GM12878 (cell line): Measurements from ENCODE around the gene PDXP. TPM values are rescaled to one million over a fixed set of nuclear protein-coding genes. Genes with fewer than 3 reads are reported as not detected.

Source experiments
- ATAC-seq: fragments of 200-7000 bp; cut with Tn5 transposase; 3 replicates; pipeline ENCODE4 v1.9.1; 2020; ENCODE audit warnings: mild to moderate bottlenecking, moderate library complexity
- BruUV-seq: library from RNA; stranded (reverse); fragments of 400-500 nt; replicated peaks from 2 replicates; lab custom pipeline; 2021; lab: Mats Ljungman, UMichigan
- CTCF ChIA-PET: fragments of 300-600 bp; sonication (Branson Sonifier 250); formaldehyde crosslinking; extraction: SDS; loops from one replicate; lab custom pipeline; 2021; ENCODE audit warnings: inconsistent platforms; lab: Yijun Ruan, JAX
- POLR2A ChIA-PET: fragments of 350-600 bp; formaldehyde crosslinking; extraction: SDS; loops from one replicate; lab custom pipeline; 2021; ENCODE audit warnings: inconsistent platforms; lab: Charles Lee
- RAD21 ChIA-PET: fragments of 300-600 bp; sonication (Branson Sonifier 250); formaldehyde crosslinking; loops from one replicate; lab custom pipeline; 2023; ENCODE audit warnings: antibody characterized with exemption; ENCODE audit not compliant: unreplicated experiment; lab: Charles Lee
- SMC1A ChIA-PET: fragments of 300-600 bp; sonication (Branson Sonifier 250); formaldehyde crosslinking; loops from one replicate; lab custom pipeline; 2023; ENCODE audit not compliant: unreplicated experiment, uncharacterized antibody; lab: Charles Lee
- DNase-seq: peaks from one replicate; pipeline ENCODE4 v3.0.0-alpha.2; 2011; ENCODE audit warnings: low read depth, low spot score
- FAIRE-seq: peaks from 3 replicates; lab custom pipeline; 2011; peaks lifted over from hg19 to GRCh38; lab: Jason Lieb, UNC
- H2AFZ ChIP-seq: 2 replicates; pipeline ENCODE4 v1.6.0; 2011; ENCODE audit warnings: low read depth, low read length, control low read depth; ENCODE audit not compliant: control insufficient read depth
- H3K27ac ChIP-seq: 2 replicates; pipeline ENCODE4 v1.5.1; 2011; ENCODE audit warnings: control low read depth; ENCODE audit not compliant: control insufficient read depth, insufficient read depth
- H3K27me3 ChIP-seq, 2 experiments: replicated peaks in 1 of 2; 2 replicates each; pipeline versions ENCODE4 v1.6.0 to v1.6.1; 2011; ENCODE audit warnings: low read length in 1 of 2; ENCODE audit not compliant: control insufficient read depth in 2 of 2, insufficient read depth in 2 of 2
- H3K36me3 ChIP-seq, 2 experiments: 2 replicates each; pipeline ENCODE4 v1.5.1; 2011; ENCODE audit warnings: low read length in 1 of 2; ENCODE audit not compliant: control insufficient read depth in 2 of 2, insufficient read depth in 2 of 2
- H3K4me1 ChIP-seq: 2 replicates; pipeline ENCODE4 v1.6.1; 2011; ENCODE audit warnings: mild to moderate bottlenecking, low read length, moderate library complexity, mixed read lengths; ENCODE audit not compliant: control insufficient read depth, insufficient read depth
- H3K4me2 ChIP-seq: 2 replicates; pipeline ENCODE4 v1.6.0; 2011; ENCODE audit warnings: control low read depth; ENCODE audit not compliant: control insufficient read depth, insufficient read depth
- H3K4me3 ChIP-seq: fragments of 200-600 bp; sonication (generic); 2 replicates; pipeline ENCODE4 v1.5.1; 2016
- H3K79me2 ChIP-seq: 2 replicates; pipeline ENCODE4 v1.6.0; 2011; ENCODE audit warnings: low read length; ENCODE audit not compliant: control insufficient read depth, insufficient read depth
- H3K9ac ChIP-seq: 2 replicates; pipeline ENCODE4 v1.8.0; 2011; ENCODE audit warnings: low read length, control low read depth, mixed read lengths; ENCODE audit not compliant: control insufficient read depth, insufficient read depth
- H3K9me3 ChIP-seq: replicated peaks from 3 replicates; pipeline ENCODE4 v1.5.1; 2011; ENCODE audit warnings: mild to moderate bottlenecking, low read length; ENCODE audit not compliant: control insufficient read depth, insufficient read depth
- H4K20me1 ChIP-seq: 2 replicates; pipeline ENCODE4 v1.6.0; 2011; ENCODE audit not compliant: control insufficient read depth, insufficient read depth
- BCL11A ChIP-seq: IDR thresholded peaks from 2 replicates; pipeline ENCODE4 v1.6.1; 2011; ENCODE audit warnings: low read depth, low read length
- DPF2 ChIP-seq: fragments of 450-650 bp; IDR thresholded peaks from 2 replicates; pipeline ENCODE4 v1.6.1; 2017; ENCODE audit warnings: mild to moderate bottlenecking
- GABPA ChIP-seq: IDR thresholded peaks from 2 replicates; pipeline ENCODE4 v1.6.1; 2014; ENCODE audit warnings: antibody characterized with exemption, low read depth, mild to moderate bottlenecking, inconsistent platforms
- IKZF1 ChIP-seq: fragments of 450-650 bp; conservative IDR thresholded peaks from 2 replicates; pipeline ENCODE4 v1.6.1; 2017; ENCODE audit warnings: antibody characterized with exemption, mild to moderate bottlenecking
- LARP7 ChIP-seq: fragments of 450-650 bp; IDR thresholded peaks from 2 replicates; pipeline ENCODE4 v1.6.1; 2017; ENCODE audit warnings: mild to moderate bottlenecking
- MAX ChIP-seq: IDR thresholded peaks from 2 replicates; pipeline ENCODE4 v1.6.1; 2012; ENCODE audit warnings: low read depth, low read length, improper control_type of control experiment
- MEF2B ChIP-seq: fragments of 450-650 bp; IDR thresholded peaks from 2 replicates; pipeline ENCODE4 v1.6.1; 2018; ENCODE audit warnings: mild to moderate bottlenecking, moderate library complexity; ENCODE audit not compliant: partially characterized antibody, poor library complexity, severe bottlenecking
- MYC ChIP-seq: IDR thresholded peaks from 2 replicates; pipeline ENCODE4 v1.6.1; 2011; ENCODE audit warnings: mild to moderate bottlenecking, low read length, moderate library complexity, inconsistent platforms; ENCODE audit not compliant: insufficient read depth, insufficient replicate concordance, insufficient read length, severe bottlenecking
- NFYA ChIP-seq: IDR thresholded peaks from 2 replicates; pipeline ENCODE4 v1.6.1; 2011; ENCODE audit warnings: low read depth, mild to moderate bottlenecking, low read length, improper control_type of control experiment, borderline replicate concordance
- NFYB ChIP-seq: IDR thresholded peaks from 2 replicates; pipeline ENCODE4 v1.6.1; 2011; ENCODE audit warnings: low read depth, mild to moderate bottlenecking, low read length, improper control_type of control experiment, moderate library complexity; ENCODE audit not compliant: insufficient read depth
- PML ChIP-seq: IDR thresholded peaks from 2 replicates; pipeline ENCODE4 v1.6.1; 2012; ENCODE audit warnings: low read length, inconsistent platforms
- REST ChIP-seq: IDR thresholded peaks from 2 replicates; pipeline ENCODE4 v1.6.1; 2012; ENCODE audit warnings: mild to moderate bottlenecking, low read depth, low read length
- SP1 ChIP-seq: IDR thresholded peaks from one replicate; pipeline ENCODE4 v1.6.1; 2011; ENCODE audit warnings: low read depth, low read length
- ZBED1 ChIP-seq: IDR thresholded peaks from 2 replicates; pipeline ENCODE4 v1.6.1; 2016; ENCODE audit warnings: borderline replicate concordance
- ZBTB11 ChIP-seq: fragments of 450-650 bp; formaldehyde crosslinking; IDR thresholded peaks from 2 replicates; pipeline ENCODE4 v1.5.0; 2022; ENCODE audit warnings: mild to moderate bottlenecking, missing genetic modification characterization
- ZNF24 ChIP-seq: fragments of 450-650 bp; IDR thresholded peaks from 2 replicates; pipeline ENCODE4 v1.6.1; 2017; ENCODE audit warnings: antibody characterized with exemption, mild to moderate bottlenecking
- WGBS: methylation state at CpG from one replicate; pipeline ENCODE4 v1.1.6; 2016; ENCODE audit warnings: low lambda C conversion rate; ENCODE audit not compliant: insufficient replicate concordance, insufficient coverage; ENCODE audit errors: missing lambda C conversion rate; 5-methylcytosine and 5-hydroxymethylcytosine counted together
- in situ Hi-C: fragments of 300-500 bp; cut with MboI; formaldehyde crosslinking; loops from 9 replicates; pipeline ENCODE4 v1.14.3; 2018; ENCODE audit warnings: mixed read lengths
- intact Hi-C: fragments of 100-400 bp; cut with micrococcal nuclease; formaldehyde crosslinking; loops from one replicate; pipeline ENCODE4 v1.14.2; 2022; ENCODE audit not compliant: unreplicated experiment
- polyA plus RNA-seq, 11 experiments: library from polyadenylated mRNA; depleted of rRNA in 4 of 11; unstranded in 6 of 11; stranded (reverse) in 5 of 11; fragments of >200 nt; fragmentation: Nextera tagmentation in 4 of 11; fragmentation: Illumina TruSeq in 1 of 11; extraction: Ambion mirVana in 4 of 11; extraction: Trizol in 1 of 11; gene quantifications; 1 replicate in 1 of 11; 2 replicates in 10 of 11; pipeline versions ENCODE4 v1.2.1 to v1.2.3, GENCODE V29; 2011 to 2016; ENCODE audit warnings: inconsistent platforms in 2 of 11, missing spikeins in 2 of 11, low read depth in 1 of 11
- total RNA-seq, 4 experiments: library from RNA; depleted of rRNA in 3 of 4; stranded (reverse); fragments of >200 nt in 3 of 4; fragmentation: Illumina TruSeq in 1 of 4; extraction: Trizol in 1 of 4; gene quantifications; 2 replicates each; pipeline versions ENCODE4 v1.2.1 to v1.2.3, GENCODE V29; 2013 to 2021

Gene PDXP
- total and polyA plus RNA-seq, 10 of the 15 experiments (the other 5 are each of a cell fraction or from before 2014, with no cell fraction given) = 4.4 to 56.7 (median 34.6) TPM

GRCh38 chr22:37714634-37715033, 56.1 kb downstream of the PDXP start:
- no peak for FAIRE-seq

GRCh38 chr22:37715760-37716159, 57.2 kb downstream of the PDXP start:
- no peaks in the 10 kb centered on the region for H3K4me1 ChIP-seq
- in situ Hi-C loops = no loop called here
- intact Hi-C loops = no loop called here
- DNase-seq = no peak
- H3K4me3 ChIP-seq = no peak overlapping the region
- RAD21 ChIA-PET = no interaction called here
- no peaks in the 10 kb centered on the region for H3K79me2 ChIP-seq
- 83% methylated on average over 7 of the region's 7 CpGs for WGBS
- CTCF ChIA-PET = interaction anchor here (1.0 kb wide), 1 partner anchor 12 kb away, joined by 3 read pairs; no protein-coding TSS in a partner anchor
- no peak overlapping the region for H3K27ac ChIP-seq
- H3K4me2 ChIP-seq = no peak overlapping the region
- no peaks in the 10 kb centered on the region for H4K20me1 ChIP-seq
- no peaks in the 10 kb centered on the region for H3K27me3 ChIP-seq
- no peak overlapping the region for H3K9ac ChIP-seq
- POLR2A ChIA-PET = no interaction called here
- BruUV-seq = no TSS peak
- FAIRE-seq = no peak
- ATAC-seq = no peak
- H2AFZ ChIP-seq = no peak overlapping the region
- SMC1A ChIA-PET = no interaction called here
- H3K36me3 ChIP-seq = no peaks in the 10 kb centered on the region
- no peaks in the 10 kb centered on the region for H3K9me3 ChIP-seq
- TF ChIP-seq PML (no peak), NFYA (no peak), ZNF24 (no peak), ZBTB11 (CRISPR knock-in tag) (no peak), NFYB (no peak), REST (no peak), MAX (no peak)

More at GRCh38 chr22:37714634-37715033, 56.1 kb downstream of the PDXP start:
- in situ Hi-C loops = no loop called here
- CTCF ChIA-PET = interaction anchor here (1.0 kb wide), 1 partner anchor 13 kb away, joined by 3 read pairs; no protein-coding TSS in a partner anchor
- intact Hi-C loops = no loop called here
- H4K20me1 ChIP-seq = no peaks in the 10 kb centered on the region
- DNase-seq (no peak), ATAC-seq (no peak)
- no peaks in the 10 kb centered on the region for H3K4me1 ChIP-seq
- POLR2A ChIA-PET = no interaction called here
- 64% methylated on average over 2 of the region's 2 CpGs for WGBS
- no TSS peak for BruUV-seq
- H3K4me3 ChIP-seq = no peak overlapping the region
- H3K79me2 ChIP-seq = no peaks in the 10 kb centered on the region
- SMC1A ChIA-PET = no interaction called here
- no peak overlapping the region for H3K9ac ChIP-seq
- H3K27ac ChIP-seq = no peak overlapping the region
- TF ChIP-seq DPF2 = no peak
- no peak for TF ChIP-seq LARP7
- TF ChIP-seq GABPA = no peak
- TF ChIP-seq IKZF1 = no peak
- TF ChIP-seq MYC = no peak
- no peak for TF ChIP-seq ZBED1
- no peak for TF ChIP-seq SP1
- no peak for TF ChIP-seq BCL11A
- no peak for TF ChIP-seq MEF2B
- TF ChIP-seq, all 136 proteins: peak for 0
- Histone ChIP-seq H3K36me3 (no peaks in the 10 kb centered on the region), H3K4me2 (no peak overlapping the region), H3K27me3 (no peaks in the 10 kb centered on the region), H3K9me3 (no peaks in the 10 kb centered on the region), H2AFZ (no peak overlapping the region)
- RAD21 ChIA-PET = no interaction called here
